Fibroblast of lung (primary cell): ENCODE data around the gene SPATA12. TPM values are rescaled to one million over a fixed set of nuclear protein-coding genes. Genes with fewer than 3 reads are reported as not detected.

Source experiments
- DNase-seq, 2 donors: peaks; one replicate each; pipeline versions ENCODE4 v3.0.0 to v3.0.0-alpha.2; 2010; ENCODE audit warnings: low read depth in 2 of 2
- H2AFZ ChIP-seq: 2 replicates; pipeline ENCODE4 v1.5.1; 2012; ENCODE audit warnings: low read length, control low read depth, inconsistent platforms
- H3K27ac ChIP-seq: 2 replicates; pipeline ENCODE4 v1.5.1; 2011; ENCODE audit warnings: low read length, control low read depth; ENCODE audit not compliant: insufficient read depth
- H3K27me3 ChIP-seq: 2 replicates; pipeline ENCODE4 v1.5.1; 2011; ENCODE audit warnings: mild to moderate bottlenecking, low read length; ENCODE audit not compliant: control insufficient read depth, insufficient read depth
- H3K36me3 ChIP-seq: 2 replicates; pipeline ENCODE4 v1.5.1; 2011; ENCODE audit warnings: low read length; ENCODE audit not compliant: control insufficient read depth, insufficient read depth
- H3K4me1 ChIP-seq: 2 replicates; pipeline ENCODE4 v1.5.1; 2011; ENCODE audit warnings: low read length; ENCODE audit not compliant: control insufficient read depth, insufficient read depth; ENCODE audit errors: extremely low read depth
- H3K4me2 ChIP-seq: 2 replicates; pipeline ENCODE4 v1.5.1; 2011; ENCODE audit warnings: low read length, control low read depth; ENCODE audit not compliant: insufficient read depth; ENCODE audit errors: extremely low read depth
- H3K4me3 ChIP-seq, 4 experiments: fragments of 200-600 bp in 1 of 4; sonication (generic) in 1 of 4; replicated peaks in 1 of 4; 2 replicates each; pipeline ENCODE4 v1.5.1; 2011 to 2016; ENCODE audit warnings: low read length in 4 of 4, low read depth in 3 of 4, mild to moderate bottlenecking in 3 of 4, control low read depth in 2 of 4, inconsistent platforms in 1 of 4, mixed read lengths in 1 of 4; ENCODE audit not compliant: insufficient read depth in 1 of 4; ENCODE audit errors: control extremely low read depth in 1 of 4
- H3K79me2 ChIP-seq: 2 replicates; pipeline ENCODE4 v1.5.1; 2012; ENCODE audit warnings: mild to moderate bottlenecking, low read length, inconsistent platforms; ENCODE audit not compliant: control insufficient read depth, insufficient read depth
- H3K9ac ChIP-seq: 2 replicates; pipeline ENCODE4 v1.5.1; 2011; ENCODE audit warnings: mild to moderate bottlenecking, low read length, control low read depth; ENCODE audit not compliant: insufficient read depth
- H3K9me3 ChIP-seq: 2 replicates; pipeline ENCODE4 v1.5.1; 2012; ENCODE audit warnings: low read depth, low read length; ENCODE audit not compliant: control insufficient read depth, insufficient read depth
- H4K20me1 ChIP-seq: 2 replicates; pipeline ENCODE4 v1.5.1; 2011; ENCODE audit warnings: low read length; ENCODE audit not compliant: control insufficient read depth, insufficient read depth; ENCODE audit errors: extremely low read depth
- EZH2 ChIP-seq: IDR thresholded peaks from 2 replicates; pipeline ENCODE4 v1.5.1; 2012; ENCODE audit warnings: low read length, control low read depth, mild to moderate bottlenecking; ENCODE audit errors: missing control alignments
- polyA plus RNA-seq, 2 donors: library from polyadenylated mRNA; depleted of rRNA in 1 of 2; stranded (reverse) in 1 of 2; unstranded in 1 of 2; fragments of >200 nt; gene quantifications; 2 replicates each; pipeline ENCODE4 v1.2.1, GENCODE V29; 2011 to 2012; ENCODE audit warnings: missing spikeins in 1 of 2
- total RNA-seq: library from RNA; depleted of rRNA; stranded (reverse); fragments of >200 nt; gene quantifications from 2 replicates; pipeline ENCODE4 v1.2.1, GENCODE V29; 2014
- TF ChIP-seq, protein P1 (sequence below), 2 donors: IDR thresholded peaks in 1 of 2; conservative IDR thresholded peaks in 1 of 2; 1 replicate in 1 of 2; 2 replicates in 1 of 2; pipeline ENCODE4 v1.5.1; 2011 to 2012; ENCODE audit warnings: low read length in 2 of 2, control low read depth in 1 of 2, inconsistent platforms in 1 of 2, low read depth in 1 of 2, mild to moderate bottlenecking in 1 of 2

SPATA12 gene
- total and polyA plus RNA-seq, 2 donors (not counting 1 experiment from before 2014, with no cell fraction given), result not detected

DNA sequence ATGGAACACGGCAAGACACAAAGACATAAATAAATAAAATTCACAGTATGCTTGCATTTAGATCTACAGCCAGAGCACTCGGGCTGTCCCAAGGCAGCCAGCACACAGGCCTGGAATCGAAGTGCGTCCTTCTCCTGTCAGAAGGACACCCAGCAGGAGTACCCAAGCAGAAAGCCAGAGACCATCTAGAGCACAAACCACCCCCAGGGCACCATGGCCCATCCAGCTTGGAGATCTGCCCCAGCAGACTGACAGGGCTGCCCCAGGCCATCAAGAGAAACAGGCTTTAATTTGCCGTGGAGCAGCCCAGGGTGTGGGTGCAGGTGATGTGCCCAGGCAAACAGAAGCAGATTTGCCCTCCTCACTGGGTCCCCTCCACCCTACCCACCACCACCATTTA lies 7.8 kb upstream of the SPATA12 start:
- no peaks in the 10 kb centered on the region for H3K27me3 ChIP-seq
- no peaks in the 10 kb centered on the region for H4K20me1 ChIP-seq
- TF ChIP-seq EZH2, result no peak
- TF ChIP-seq, protein P1, sequence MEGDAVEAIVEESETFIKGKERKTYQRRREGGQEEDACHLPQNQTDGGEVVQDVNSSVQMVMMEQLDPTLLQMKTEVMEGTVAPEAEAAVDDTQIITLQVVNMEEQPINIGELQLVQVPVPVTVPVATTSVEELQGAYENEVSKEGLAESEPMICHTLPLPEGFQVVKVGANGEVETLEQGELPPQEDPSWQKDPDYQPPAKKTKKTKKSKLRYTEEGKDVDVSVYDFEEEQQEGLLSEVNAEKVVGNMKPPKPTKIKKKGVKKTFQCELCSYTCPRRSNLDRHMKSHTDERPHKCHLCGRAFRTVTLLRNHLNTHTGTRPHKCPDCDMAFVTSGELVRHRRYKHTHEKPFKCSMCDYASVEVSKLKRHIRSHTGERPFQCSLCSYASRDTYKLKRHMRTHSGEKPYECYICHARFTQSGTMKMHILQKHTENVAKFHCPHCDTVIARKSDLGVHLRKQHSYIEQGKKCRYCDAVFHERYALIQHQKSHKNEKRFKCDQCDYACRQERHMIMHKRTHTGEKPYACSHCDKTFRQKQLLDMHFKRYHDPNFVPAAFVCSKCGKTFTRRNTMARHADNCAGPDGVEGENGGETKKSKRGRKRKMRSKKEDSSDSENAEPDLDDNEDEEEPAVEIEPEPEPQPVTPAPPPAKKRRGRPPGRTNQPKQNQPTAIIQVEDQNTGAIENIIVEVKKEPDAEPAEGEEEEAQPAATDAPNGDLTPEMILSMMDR (conservative IDR thresholded peaks at IDR 0.05 in 1 of 2, IDR thresholded peaks at IDR 0.05 in 1 of 2; ENCODE audit: low read depth in 1 of 2, low read length in 2 of 2), result no peak
- H2AFZ ChIP-seq, result no peak overlapping the region
- no peak for DNase-seq
- H3K4me3 ChIP-seq, result no peak overlapping the region
- H3K4me1 ChIP-seq, result no peaks in the 10 kb centered on the region
- H3K9ac ChIP-seq, result no peak overlapping the region
- H3K36me3 ChIP-seq, result no peaks in the 10 kb centered on the region
- no peak overlapping the region for H3K27ac ChIP-seq
- no peak overlapping the region for H3K4me2 ChIP-seq
- no peaks in the 10 kb centered on the region for H3K9me3 ChIP-seq
- no peaks in the 10 kb centered on the region for H3K79me2 ChIP-seq

GRCh38 chr3:57053122-57053521 lies 7.3 kb upstream of the SPATA12 start:
- no peaks in the 10 kb centered on the region for H3K36me3 ChIP-seq
- H2AFZ ChIP-seq, result no peak overlapping the region
- TF ChIP-seq, protein P1 (conservative IDR thresholded peaks at IDR 0.05 in 1 of 2, IDR thresholded peaks at IDR 0.05 in 1 of 2; ENCODE audit: low read depth in 1 of 2, low read length in 2 of 2), result no peak
- TF ChIP-seq EZH2, result no peak
- H3K27me3 ChIP-seq, result no peaks in the 10 kb centered on the region
- no peak overlapping the region for H3K4me2 ChIP-seq
- H3K27ac ChIP-seq, result no peak overlapping the region
- no peak for DNase-seq
- H4K20me1 ChIP-seq, result no peaks in the 10 kb centered on the region
- H3K4me3 ChIP-seq, result no peak overlapping the region
- no peaks in the 10 kb centered on the region for H3K79me2 ChIP-seq
- H3K9me3 ChIP-seq, result no peaks in the 10 kb centered on the region
- no peaks in the 10 kb centered on the region for H3K4me1 ChIP-seq
- H3K9ac ChIP-seq, result no peak overlapping the region

GRCh38 chr3:57057351-57057750 lies 3.1 kb upstream of the SPATA12 start:
- no peaks in the 10 kb centered on the region for H3K27me3 ChIP-seq

More at GRCh38 chr3:57057351-57057750, 3.1 kb upstream of the SPATA12 start:
- Histone ChIP-seq H3K4me2 (no peak overlapping the region), H3K9me3 (no peaks in the 10 kb centered on the region), H4K20me1 (no peaks in the 10 kb centered on the region), H3K36me3 (no peaks in the 10 kb centered on the region), H3K79me2 (no peaks in the 10 kb centered on the region), H3K27ac (no peak overlapping the region), H3K4me1 (peaks cover 4% of the 10 kb centered on the region), H3K9ac (no peak overlapping the region), H2AFZ (no peak overlapping the region), H3K4me3 (no peak overlapping the region)
- DNase-seq, result no peak
- TF ChIP-seq, protein P1 (conservative IDR thresholded peaks at IDR 0.05 in 1 of 2, IDR thresholded peaks at IDR 0.05 in 1 of 2; ENCODE audit: low read depth in 1 of 2, low read length in 2 of 2), result no peak
- no peak for TF ChIP-seq EZH2
